ENCODE measurements around the gene GPR89A. TPM values are rescaled to one million over a fixed set of nuclear protein-coding genes. Genes with fewer than 3 reads are reported as not detected.

GPR89A gene
- total and polyA plus RNA-seq, 9 donors = 12.5 to 23.1 (median 18.9) TPM

DNA sequence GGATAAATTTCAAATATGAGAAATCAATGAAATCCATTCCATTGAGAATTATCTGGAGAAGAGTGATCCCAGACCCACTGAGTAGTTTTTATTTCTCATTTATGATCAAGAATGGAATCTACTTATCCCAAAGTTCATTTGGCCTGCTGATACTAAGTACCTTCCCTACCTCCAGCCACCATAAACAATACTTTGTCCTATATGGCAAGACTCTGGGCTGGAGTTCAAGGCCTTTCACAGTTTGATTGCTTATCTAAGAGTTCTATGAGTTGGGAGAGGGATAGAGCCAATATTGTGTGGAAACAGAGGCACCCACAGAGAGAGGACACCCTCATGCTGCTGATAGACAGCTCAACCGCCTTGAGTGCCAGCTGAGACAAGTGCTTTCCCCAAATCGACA, 94.3 kb downstream of the GPR89A start:
- TF ChIP-seq, protein P1, sequence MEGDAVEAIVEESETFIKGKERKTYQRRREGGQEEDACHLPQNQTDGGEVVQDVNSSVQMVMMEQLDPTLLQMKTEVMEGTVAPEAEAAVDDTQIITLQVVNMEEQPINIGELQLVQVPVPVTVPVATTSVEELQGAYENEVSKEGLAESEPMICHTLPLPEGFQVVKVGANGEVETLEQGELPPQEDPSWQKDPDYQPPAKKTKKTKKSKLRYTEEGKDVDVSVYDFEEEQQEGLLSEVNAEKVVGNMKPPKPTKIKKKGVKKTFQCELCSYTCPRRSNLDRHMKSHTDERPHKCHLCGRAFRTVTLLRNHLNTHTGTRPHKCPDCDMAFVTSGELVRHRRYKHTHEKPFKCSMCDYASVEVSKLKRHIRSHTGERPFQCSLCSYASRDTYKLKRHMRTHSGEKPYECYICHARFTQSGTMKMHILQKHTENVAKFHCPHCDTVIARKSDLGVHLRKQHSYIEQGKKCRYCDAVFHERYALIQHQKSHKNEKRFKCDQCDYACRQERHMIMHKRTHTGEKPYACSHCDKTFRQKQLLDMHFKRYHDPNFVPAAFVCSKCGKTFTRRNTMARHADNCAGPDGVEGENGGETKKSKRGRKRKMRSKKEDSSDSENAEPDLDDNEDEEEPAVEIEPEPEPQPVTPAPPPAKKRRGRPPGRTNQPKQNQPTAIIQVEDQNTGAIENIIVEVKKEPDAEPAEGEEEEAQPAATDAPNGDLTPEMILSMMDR (IDR thresholded peaks at IDR 0.05) = no peak
- TF ChIP-seq POLR2A (IDR thresholded peaks at IDR 0.05) = no peak
- no peak for TF ChIP-seq EP300 (IDR thresholded peaks at IDR 0.05)
- H3K36me3 ChIP-seq = no peaks in the 10 kb centered on the region
- no peaks in the 10 kb centered on the region for H3K9me3 ChIP-seq
- H3K4me1 ChIP-seq (ENCODE audit: insufficient read depth) = no peaks in the 10 kb centered on the region
- 72 to 83% (median 81%) methylated on average over 2 of the region's 2 CpGs for WGBS, 3 donors
- DNase-seq = no peak
- H3K27me3 ChIP-seq = no peaks in the 10 kb centered on the region
- no peak overlapping the region for H3K4me3 ChIP-seq
- intact Hi-C loops (cut with DNase I) = no loop called here
- H3K27ac ChIP-seq = no peak overlapping the region

DNA sequence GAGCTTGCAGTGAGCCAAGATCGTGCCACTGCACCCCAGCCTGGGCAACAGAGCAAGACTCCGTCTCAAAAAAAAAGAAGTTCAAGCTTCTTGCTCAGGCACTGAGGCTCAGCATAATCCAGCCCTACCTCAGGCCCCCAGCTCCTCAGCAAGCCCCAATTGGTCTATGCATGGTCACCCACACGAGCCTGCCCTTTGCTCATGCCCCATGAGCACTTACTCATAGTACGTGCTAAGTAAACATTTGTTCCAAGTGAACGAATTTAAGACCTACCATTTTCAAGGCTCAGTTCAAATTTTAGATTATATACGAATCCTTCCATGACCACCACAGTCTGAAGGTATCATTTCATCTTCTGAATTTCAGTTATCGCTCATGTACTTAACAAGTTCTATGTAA, 95.0 kb downstream of the GPR89A start:
- TF ChIP-seq EP300 (IDR thresholded peaks at IDR 0.05) (no peak), POLR2A (IDR thresholded peaks at IDR 0.05) (no peak)
- TF ChIP-seq, protein P1 (IDR thresholded peaks at IDR 0.05) = no peak
- Histone ChIP-seq H3K27ac (no peak overlapping the region), H3K36me3 (no peaks in the 10 kb centered on the region), H3K4me3 (no peak overlapping the region), H3K9me3 (no peaks in the 10 kb centered on the region), H3K4me1 (ENCODE audit: insufficient read depth) (no peaks in the 10 kb centered on the region), H3K27me3 (no peaks in the 10 kb centered on the region)
- intact Hi-C loops (cut with DNase I) = no loop called here
- 84 to 89% (median 88%) methylated on average over 7 of the region's 7 CpGs for WGBS, 3 donors
- DNase-seq = no peak

DNA sequence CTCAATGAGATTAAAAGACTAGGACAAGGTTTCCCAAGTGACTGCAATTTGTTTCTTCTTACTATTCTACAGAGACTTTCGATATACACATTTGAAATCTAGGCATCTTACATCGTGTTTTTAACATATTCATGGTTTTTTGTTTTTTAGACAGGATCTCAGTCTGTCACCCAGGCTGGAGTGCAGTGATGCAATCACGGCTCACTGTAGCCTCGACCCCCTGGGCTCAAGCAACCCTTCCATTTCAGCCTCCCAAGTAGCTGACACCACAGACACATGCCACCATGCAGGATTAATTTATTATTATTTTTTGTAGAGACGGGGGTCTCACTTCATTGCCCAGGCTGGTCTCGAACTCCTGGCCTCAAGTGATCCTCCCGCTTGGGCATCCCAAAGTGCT, 97.8 kb downstream of the GPR89A start:
- Histone ChIP-seq H3K36me3 (no peaks in the 10 kb centered on the region), H3K27me3 (no peaks in the 10 kb centered on the region), H3K27ac (no peak overlapping the region), H3K4me1 (ENCODE audit: insufficient read depth) (no peaks in the 10 kb centered on the region), H3K4me3 (no peak overlapping the region), H3K9me3 (no peaks in the 10 kb centered on the region)
- TF ChIP-seq POLR2A (IDR thresholded peaks at IDR 0.05) = no peak
- TF ChIP-seq, protein P1 (IDR thresholded peaks at IDR 0.05) = no peak
- no peak for TF ChIP-seq EP300 (IDR thresholded peaks at IDR 0.05)
- 87 to 89% (median 89%) methylated on average over 7 of the region's 7 CpGs for WGBS, 3 donors
- no peak for DNase-seq
- intact Hi-C loops (cut with DNase I) = no loop called here

DNA sequence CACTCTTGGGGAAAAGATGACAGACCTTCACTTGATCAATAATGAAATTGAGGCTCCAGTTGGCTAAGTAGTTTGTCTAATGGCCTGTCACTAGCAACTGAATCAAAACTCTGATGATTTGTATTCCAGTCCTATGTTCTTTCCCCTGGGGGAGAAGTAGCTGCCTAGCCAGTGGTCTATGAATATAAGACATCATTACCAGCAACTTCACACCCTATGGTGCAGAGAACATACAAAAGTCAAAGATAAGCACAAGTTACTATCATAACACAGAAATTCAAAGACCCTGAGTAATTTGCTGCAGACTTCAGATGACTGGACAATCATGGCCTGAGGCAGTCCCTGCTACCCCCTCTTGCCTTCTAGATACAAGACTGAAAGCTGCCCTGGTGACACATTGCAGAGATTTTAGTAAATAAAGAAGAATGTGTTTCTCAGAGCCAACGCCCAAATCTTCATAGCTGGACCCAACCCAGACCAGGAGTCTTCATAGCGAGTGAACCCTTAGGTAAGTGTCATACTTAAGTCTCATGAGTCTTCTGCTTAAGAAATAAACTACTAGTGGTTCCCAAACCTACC, 98.4 kb downstream of the GPR89A start:
- Histone ChIP-seq H3K27me3 (no peaks in the 10 kb centered on the region), H3K27ac (no peak overlapping the region), H3K36me3 (no peaks in the 10 kb centered on the region), H3K4me3 (no peak overlapping the region), H3K4me1 (ENCODE audit: insufficient read depth) (no peaks in the 10 kb centered on the region), H3K9me3 (no peaks in the 10 kb centered on the region)
- intact Hi-C loops (cut with DNase I) = no loop called here
- WGBS, 3 donors = 78 to 89% (median 84%) methylated on average over 2 of the region's 2 CpGs
- TF ChIP-seq POLR2A (IDR thresholded peaks at IDR 0.05) = no peak
- TF ChIP-seq EP300 (IDR thresholded peaks at IDR 0.05) = no peak
- DNase-seq = no peak

DNA sequence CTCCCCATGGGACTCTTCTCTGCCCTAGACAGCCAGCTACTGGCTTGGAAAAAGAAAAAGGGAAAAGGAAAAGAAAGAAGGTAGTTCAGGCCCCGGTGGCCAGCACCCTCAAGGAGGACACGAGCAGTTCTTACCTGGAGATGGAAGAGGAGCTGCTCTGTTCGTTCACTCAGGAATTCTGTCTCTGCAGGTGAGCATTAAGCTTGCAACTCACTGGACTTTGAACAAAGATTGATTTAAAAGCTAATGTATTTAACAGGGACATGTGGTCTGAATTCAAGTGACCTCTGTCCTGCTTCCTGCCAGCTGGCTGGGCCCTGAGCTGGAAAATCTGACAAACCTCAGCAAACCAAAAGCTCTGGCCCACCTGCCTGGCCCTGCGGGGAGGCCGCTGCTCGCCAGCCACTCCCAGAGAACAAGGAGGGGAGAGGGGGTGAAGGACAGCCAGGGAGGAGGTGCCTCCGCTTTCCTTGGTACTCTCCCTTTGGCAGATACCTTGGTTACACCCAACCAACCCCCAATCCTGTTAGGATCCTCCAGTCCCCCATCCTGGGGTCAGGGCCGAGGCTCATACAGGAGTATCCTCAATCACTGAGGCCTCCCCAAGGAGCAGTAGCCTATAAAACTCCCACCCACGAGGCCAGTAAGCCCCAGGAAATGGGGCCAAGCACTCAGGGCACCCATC, 99.5 kb downstream of the GPR89A start, which contains the start of gene PDZK1:
TSS of gene PDZK1 (minus strand) at position 186 of the 685 bp plus-strand sequence. CDS start 19,347 bp downstream, outside the sequence.
- Histone ChIP-seq H3K9me3 (no peaks in the 10 kb centered on the region), H3K4me1 (ENCODE audit: insufficient read depth) (no peaks in the 10 kb centered on the region), H3K27ac (no peak within 1 kb of the TSS), H3K36me3 (no peaks in the 10 kb centered on the region), H3K4me3 (no peak within 1 kb of the TSS), H3K27me3 (no peaks in the 10 kb centered on the region)
- intact Hi-C loops (cut with DNase I) = no loop called here
- WGBS, 3 donors = 75 to 82% (median 76%) methylated on average over 9 of the region's 9 CpGs
- no peak for DNase-seq
- TF ChIP-seq POLR2A (IDR thresholded peaks at IDR 0.05) (no peak), EP300 (IDR thresholded peaks at IDR 0.05) (no peak)
- TF ChIP-seq, protein P1 (IDR thresholded peaks at IDR 0.05) = no peak
